ENCODE results near the gene HNRNPA0. TPM values are rescaled to one million over a fixed set of nuclear protein-coding genes. Genes with fewer than 3 reads are reported as not detected.

HNRNPA0 gene
- total and polyA plus RNA-seq, 2 of the 8 experiments (the other 6 are each of a cell fraction or from before 2014, with no cell fraction given) = 22.0 to 71.3 TPM

- Histone ChIP-seq H2BK5ac (ENCODE audit: low read depth, low read length) (no peak overlapping the region), H3K23ac (ENCODE audit: insufficient read length) (no peak overlapping the region), H2AFZ (ENCODE audit: low read length) (no peak overlapping the region), H3K27me3 (replicated peaks in 1 of 4; ENCODE audit: control insufficient read depth in 3 of 4, extremely low read depth in 1 of 4, insufficient read depth in 3 of 4, low read length in 3 of 4) (peaks cover 0 to 1% (median 0%) of the 10 kb centered on the region in 4 experiments; a peak in 1 of 7 replicates), H3K36me3 (ENCODE audit: control insufficient read depth in 2 of 4, insufficient read depth in 4 of 4, low read length in 3 of 4) (no peaks in the 10 kb centered on the region), H2AK5ac (ENCODE audit: low read depth, low read length) (no peak overlapping the region), H3K14ac (ENCODE audit: insufficient read length) (no peak overlapping the region), H3K18ac (ENCODE audit: extremely low read depth, low read length) (no peak overlapping the region), H2BK120ac (replicated peaks; ENCODE audit: low read depth, low read length) (no peak overlapping the region), H3K79me2 (ENCODE audit: control insufficient read depth in 1 of 2, insufficient read depth in 2 of 2, low read length in 2 of 2) (no peaks in the 10 kb centered on the region), H2BK20ac (ENCODE audit: low read length) (no peak overlapping the region), H3K56ac (replicated peaks; ENCODE audit: insufficient read length, low read depth, low read length) (no peak overlapping the region), H3K27ac (ENCODE audit: low read depth, low read length) (no peak overlapping the region), H4K8ac (ENCODE audit: extremely low read depth, insufficient read depth, low read length) (no peak overlapping the region), H2BK15ac (ENCODE audit: low read length) (no peak overlapping the region), H4K91ac (replicated peaks; ENCODE audit: insufficient read length, low read length) (no peak overlapping the region), H3K4me3 (ENCODE audit: extremely low read depth in 1 of 4, insufficient read depth in 2 of 4, low read depth in 3 of 4, low read length in 4 of 4) (no peak overlapping the region), H3K9ac (replicated peaks in 1 of 4; ENCODE audit: extremely low read depth in 1 of 4, low read depth in 3 of 4, low read length in 3 of 4) (no peak overlapping the region), H2BK12ac (ENCODE audit: low read depth, low read length) (no peak overlapping the region), H4K20me1 (replicated peaks in 1 of 2; ENCODE audit: control insufficient read depth in 1 of 2, insufficient read depth in 2 of 2, low read length in 2 of 2) (no peaks in the 10 kb centered on the region), H3K4ac (replicated peaks; ENCODE audit: insufficient read length, low read depth, low read length) (no peak overlapping the region), H3K79me1 (ENCODE audit: low read depth, low read length) (no peaks in the 10 kb centered on the region), H3K4me1 (replicated peaks in 1 of 4; ENCODE audit: control insufficient read depth in 3 of 4, insufficient read depth in 4 of 4, low read length in 3 of 4) (no peaks in the 10 kb centered on the region), H3K23me2 (ENCODE audit: low read depth, low read length) (no peaks in the 10 kb centered on the region), H3K9me3 (ENCODE audit: insufficient read depth in 2 of 2, low read depth in 1 of 2, low read length in 1 of 2) (no peaks in the 10 kb centered on the region), H4K5ac (ENCODE audit: insufficient read length, low read depth, low read length) (no peak overlapping the region), H3K4me2 (ENCODE audit: insufficient read depth in 1 of 2, low read depth in 2 of 2, low read length in 2 of 2) (no peak overlapping the region)
- FAIRE-seq (no peak), DNase-seq (ENCODE audit: low read depth in 1 of 2, low spot score in 2 of 2) (no peak)
- ChIA-PET POLR2A (ENCODE audit: partially characterized antibody) (no interaction called here), CTCF (ENCODE audit: partially characterized antibody) (no interaction called here)
- TF ChIP-seq E2F6 (IDR thresholded peaks at IDR 0.05) (no peak), YY1 (IDR thresholded peaks at IDR 0.05; ENCODE audit: low read depth, low read length) (no peak)
- WGBS, 2 experiments (ENCODE audit: extremely low coverage in 1 of 2, insufficient coverage in 1 of 2, insufficient read length in 1 of 2, insufficient replicate concordance in 2 of 2, low coverage in 1 of 2, low lambda C conversion rate in 2 of 2, missing lambda C conversion rate in 1 of 2) = 84% methylated on average over 4 of the region's 4 CpGs; no CpG with 5 or more reads in 1 of the 2 experiments
Observed at GRCh38 chr5:137791799-137792198, 37.6 kb upstream of the HNRNPA0 start.

Data from H1 (cell line).